ENCODE results near the gene LRRC53.

GRCh38 chr1:74517599-74518051 lies 5.2 kb upstream of the LRRC53 start:
- TF ChIP-seq ARNT (IDR thresholded peaks at IDR 0.05) (no peak), FOXK2 (IDR thresholded peaks at IDR 0.05) (no peak), TARDBP (IDR thresholded peaks at IDR 0.05) (no peak), SP1 (IDR thresholded peaks at IDR 0.05) (no peak), NFRKB (IDR thresholded peaks at IDR 0.05) (no peak), HDGF (IDR thresholded peaks at IDR 0.05; ENCODE audit: borderline replicate concordance) (no peak), SUZ12 (IDR thresholded peaks at IDR 0.05) (no peak), ELF4 (IDR thresholded peaks at IDR 0.05) (no peak), ZNF384 (IDR thresholded peaks at IDR 0.05) (no peak), FOXM1 (IDR thresholded peaks at IDR 0.05; ENCODE audit: borderline replicate concordance) (no peak)
